Adrenal gland (tissue), 5 donors: ENCODE results near the gene PCDH12.

ENCODE experiments used
- CTCF ChIP-seq, 6 experiments: fragments of 450-650 bp in 4 of 6; fragments of 200-600 bp in 2 of 6; sonication (generic) in 1 of 6; IDR thresholded peaks; 1 replicate in 5 of 6; 2 replicates in 1 of 6; pipeline versions ENCODE4 v1.5.1 to v1.8.0; 2016 to 2021; ENCODE audit warnings: antibody characterized with exemption in 6 of 6, mild to moderate bottlenecking in 2 of 6, moderate library complexity in 1 of 6
- POLR2A ChIP-seq, 2 donors: fragments of 450-650 bp; IDR thresholded peaks; one replicate each; pipeline ENCODE4 v1.6.1; 2017; ENCODE audit warnings: antibody characterized with exemption in 2 of 2, mild to moderate bottlenecking in 2 of 2, moderate library complexity in 1 of 2
- donor health status: DM: no; HTN: no; CAD: no.

- peak; percentile 85 to 98 (median 96) for TF ChIP-seq CTCF (IDR thresholded peaks at IDR 0.05)
- peak; percentile 85 to 98 for TF ChIP-seq POLR2A (IDR thresholded peaks at IDR 0.05)
Measured at GRCh38 chr5:141968914-141969608, 11.1 kb upstream of the PCDH12 start, which contains the start of gene RNF14.
